OCI-LY3 (cell line): ENCODE measurements around the gene HIP1R.

Experiments
- EZH2phosphoT487 ChIP-seq: fragments of 200-600 bp; shearing (Covaris generic); IDR thresholded peaks from 2 replicates; pipeline ENCODE4 v1.6.1; 2018; ENCODE audit warnings: antibody characterized with exemption, mixed run types, low read depth
- TF ChIP-seq, protein P1 (sequence below): fragments of 200-600, 300-600 bp; sonication (generic); IDR thresholded peaks from 2 replicates; pipeline ENCODE4 v1.5.1; 2014; ENCODE audit warnings: antibody characterized with exemption, low read length, low read depth

DNA sequence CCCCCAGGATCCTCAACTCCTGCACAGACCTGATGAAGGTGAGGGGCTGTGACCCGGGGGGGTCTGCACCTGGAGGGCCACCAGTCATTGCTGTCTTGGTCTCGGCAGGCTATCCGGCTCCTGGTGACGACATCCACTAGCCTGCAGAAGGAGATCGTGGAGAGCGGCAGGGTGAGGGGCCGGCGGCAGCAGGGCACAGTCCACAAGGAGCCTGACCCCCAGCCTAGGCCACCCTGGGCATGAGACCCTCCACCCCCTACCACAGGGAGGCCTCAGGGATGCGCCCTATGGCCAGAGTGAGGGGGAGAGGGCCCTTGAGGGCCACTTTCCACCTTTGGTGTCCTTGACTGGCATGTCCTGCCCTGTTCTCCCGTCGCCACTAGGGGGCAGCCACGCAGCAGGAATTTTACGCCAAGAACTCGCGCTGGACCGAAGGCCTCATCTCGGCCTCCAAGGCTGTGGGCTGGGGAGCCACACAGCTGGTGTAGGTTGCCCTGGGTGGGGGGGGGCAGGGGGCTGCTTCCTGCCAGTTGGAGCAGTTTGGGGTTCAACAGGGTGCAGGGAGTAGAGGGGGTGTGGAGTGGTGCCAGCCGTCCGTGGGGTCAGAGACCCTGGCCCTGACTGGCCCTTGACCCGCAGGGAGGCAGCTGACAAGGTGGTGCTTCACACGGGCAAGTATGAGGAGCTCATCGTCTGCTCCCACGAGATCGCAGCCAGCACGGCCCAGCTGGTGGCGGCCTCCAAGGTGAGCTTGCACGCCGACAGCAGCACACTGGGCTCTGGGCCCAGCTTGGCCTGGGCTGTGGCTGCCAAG, 25.0 kb downstream of the HIP1R start:
- TF ChIP-seq, protein P1, sequence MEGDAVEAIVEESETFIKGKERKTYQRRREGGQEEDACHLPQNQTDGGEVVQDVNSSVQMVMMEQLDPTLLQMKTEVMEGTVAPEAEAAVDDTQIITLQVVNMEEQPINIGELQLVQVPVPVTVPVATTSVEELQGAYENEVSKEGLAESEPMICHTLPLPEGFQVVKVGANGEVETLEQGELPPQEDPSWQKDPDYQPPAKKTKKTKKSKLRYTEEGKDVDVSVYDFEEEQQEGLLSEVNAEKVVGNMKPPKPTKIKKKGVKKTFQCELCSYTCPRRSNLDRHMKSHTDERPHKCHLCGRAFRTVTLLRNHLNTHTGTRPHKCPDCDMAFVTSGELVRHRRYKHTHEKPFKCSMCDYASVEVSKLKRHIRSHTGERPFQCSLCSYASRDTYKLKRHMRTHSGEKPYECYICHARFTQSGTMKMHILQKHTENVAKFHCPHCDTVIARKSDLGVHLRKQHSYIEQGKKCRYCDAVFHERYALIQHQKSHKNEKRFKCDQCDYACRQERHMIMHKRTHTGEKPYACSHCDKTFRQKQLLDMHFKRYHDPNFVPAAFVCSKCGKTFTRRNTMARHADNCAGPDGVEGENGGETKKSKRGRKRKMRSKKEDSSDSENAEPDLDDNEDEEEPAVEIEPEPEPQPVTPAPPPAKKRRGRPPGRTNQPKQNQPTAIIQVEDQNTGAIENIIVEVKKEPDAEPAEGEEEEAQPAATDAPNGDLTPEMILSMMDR = peak; percentile 88
- TF ChIP-seq EZH2phosphoT487 = no peak
